Kidney epithelial cell (primary cell): ENCODE data around the gene PLEKHB1. TPM values are rescaled to one million over a fixed set of nuclear protein-coding genes. Genes with fewer than 3 reads are reported as not detected.

ENCODE experiments used
- DNase-seq: peaks from one replicate; pipeline ENCODE4 v3.0.0-alpha.2; 2010; ENCODE audit warnings: low read depth
- H3K27me3 ChIP-seq: 2 replicates; pipeline ENCODE4 v1.6.0; 2011; ENCODE audit warnings: low read length; ENCODE audit not compliant: control insufficient read depth, insufficient read depth
- H3K36me3 ChIP-seq: 2 replicates; pipeline ENCODE4 v1.5.1; 2011; ENCODE audit warnings: low read length; ENCODE audit not compliant: control insufficient read depth, insufficient read depth
- H3K4me3 ChIP-seq: 2 replicates; pipeline ENCODE4 v1.5.1; 2011; ENCODE audit warnings: low read depth, mild to moderate bottlenecking, control low read depth, low read length
- CTCF ChIP-seq: IDR thresholded peaks from 2 replicates; pipeline ENCODE4 v1.5.1; 2011; ENCODE audit warnings: mild to moderate bottlenecking, moderate library complexity, low read length, control low read depth, inconsistent platforms; ENCODE audit not compliant: insufficient read depth, poor library complexity, severe bottlenecking
- total RNA-seq: library from RNA; depleted of rRNA; stranded (reverse); fragments of >200 nt; gene quantifications from 2 replicates; pipeline ENCODE4 v1.2.3, GENCODE V29; 2015

PLEKHB1 gene
- total RNA-seq, 1 donor from 2014 or later = 3.5 TPM

GRCh38 chr11:73650400-73650799 lies 4.0 kb downstream of the PLEKHB1 start:
- no peak for TF ChIP-seq CTCF
- DNase-seq = no peak

DNA sequence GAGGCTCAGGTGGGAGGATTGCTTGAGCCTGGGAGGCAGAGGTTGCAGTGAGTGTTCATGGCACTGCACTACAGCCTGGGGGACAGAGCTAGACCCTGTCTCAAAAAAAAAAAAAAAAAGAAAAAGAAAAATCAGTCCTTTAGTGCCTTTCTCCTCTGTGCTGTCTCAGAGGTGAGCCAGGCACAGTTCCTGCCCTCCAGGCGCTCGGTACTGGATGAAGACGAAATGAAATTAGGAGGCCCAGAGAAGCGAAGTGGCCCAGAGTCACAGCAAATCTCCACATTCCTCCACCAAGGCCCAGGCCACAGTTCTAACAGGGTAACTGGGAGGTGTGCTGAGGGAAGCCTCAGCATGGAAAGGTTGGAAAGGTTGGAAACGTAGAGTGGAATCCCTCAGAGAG lies 4.9 kb downstream of the PLEKHB1 start:
- DNase-seq = no peak
- no peaks in the 10 kb centered on the region for H3K36me3 ChIP-seq
- TF ChIP-seq CTCF = no peak
- no peaks in the 10 kb centered on the region for H3K27me3 ChIP-seq
- H3K4me3 ChIP-seq = no peak overlapping the region

More at GRCh38 chr11:73650400-73650799, 4.0 kb downstream of the PLEKHB1 start:
- H3K27me3 ChIP-seq = no peaks in the 10 kb centered on the region
- H3K4me3 ChIP-seq = no peak overlapping the region
- H3K36me3 ChIP-seq = no peaks in the 10 kb centered on the region

GRCh38 chr11:73651661-73652045 lies 5.3 kb downstream of the PLEKHB1 start:
- no peaks in the 10 kb centered on the region for H3K36me3 ChIP-seq
- H3K4me3 ChIP-seq = no peak overlapping the region
- H3K27me3 ChIP-seq = no peaks in the 10 kb centered on the region
- no peak for TF ChIP-seq CTCF
- DNase-seq = no peak

DNA sequence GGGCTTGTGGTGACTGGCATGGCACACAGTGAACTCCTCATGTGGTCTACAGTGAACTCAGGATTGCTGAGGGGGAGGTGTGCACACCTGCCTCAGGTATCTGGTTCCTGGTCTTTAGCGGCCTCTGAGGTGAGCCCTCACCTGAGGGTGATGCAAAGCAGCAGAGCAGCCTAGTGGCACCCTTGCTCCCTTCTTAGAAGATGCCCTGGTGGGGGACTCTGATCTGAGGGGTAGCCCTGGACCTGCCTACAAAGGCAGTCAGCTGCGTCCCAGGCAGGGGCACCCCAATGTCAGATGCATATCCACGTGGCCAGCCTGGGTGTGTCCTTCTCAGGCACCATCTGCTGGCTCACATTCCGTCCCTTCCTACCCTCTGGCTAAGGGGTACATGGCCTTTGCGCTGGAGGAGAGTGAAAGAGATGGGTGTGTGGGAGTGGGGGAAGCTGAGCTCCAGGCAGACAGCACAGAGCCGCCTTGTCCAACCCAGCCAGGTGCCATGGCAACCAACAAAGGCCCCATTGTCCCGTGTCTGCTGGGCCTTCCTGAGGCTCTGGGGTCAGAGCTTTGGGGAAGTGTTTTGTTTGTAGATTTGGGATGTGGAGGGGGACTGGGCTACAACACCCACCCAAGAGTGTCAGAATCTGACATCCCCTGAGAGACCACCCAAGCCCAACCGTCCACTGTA lies 5.8 kb downstream of the PLEKHB1 start:
- TF ChIP-seq CTCF = no peak
- Histone ChIP-seq H3K36me3 (no peaks in the 10 kb centered on the region), H3K4me3 (no peak overlapping the region), H3K27me3 (no peaks in the 10 kb centered on the region)
- DNase-seq = no peak

GRCh38 chr11:73652856-73653559 lies 6.6 kb downstream of the PLEKHB1 start:
- no peak for TF ChIP-seq CTCF
- H3K4me3 ChIP-seq = no peak overlapping the region
- no peaks in the 10 kb centered on the region for H3K36me3 ChIP-seq
- H3K27me3 ChIP-seq = no peaks in the 10 kb centered on the region
- no peak for DNase-seq
